IPS-18a (cell line): ENCODE data around the gene EBF4.
A peak's percentile ranks its signal among the peaks of the same experiment; 100 is the strongest.

Source experiments
- H3K27ac ChIP-seq: one replicate; pipeline ENCODE4 v1.5.1; 2013; ENCODE audit warnings: low read length
- H3K27me3 ChIP-seq: one replicate; pipeline ENCODE4 v1.6.1; 2013; ENCODE audit warnings: mild to moderate bottlenecking, low read length; ENCODE audit not compliant: control insufficient read depth, insufficient read depth
- H3K36me3 ChIP-seq: one replicate; pipeline ENCODE4 v1.6.1; 2013; ENCODE audit warnings: low read depth, low read length; ENCODE audit not compliant: control insufficient read depth
- H3K4me1 ChIP-seq: one replicate; pipeline ENCODE4 v1.6.1; 2013; ENCODE audit warnings: low read depth, low read length; ENCODE audit not compliant: control insufficient read depth
- H3K4me3 ChIP-seq: one replicate; pipeline ENCODE4 v1.5.1; 2013; ENCODE audit warnings: low read length
- H3K9ac ChIP-seq: one replicate; pipeline ENCODE4 v1.6.1; 2013; ENCODE audit warnings: mild to moderate bottlenecking, low read length, moderate library complexity
- H3K9me3 ChIP-seq: one replicate; pipeline ENCODE4 v1.6.1; 2013; ENCODE audit warnings: low read depth, low read length; ENCODE audit not compliant: control insufficient read depth

Gene EBF4

GRCh38 chr20:2692036-2692885 lies at the start of gene EBF4:
Gene EBF4 (plus strand): TSS chr20:2692780. CDS start chr20:2693646, 866 bp downstream.
- Histone ChIP-seq H3K27ac (no peak within 1 kb of the TSS), H3K4me1 (peaks cover 9% of the 10 kb centered on the region), H3K9ac (no peak within 1 kb of the TSS), H3K27me3 (peaks cover 89% of the 10 kb centered on the region), H3K4me3 (peak within 1 kb of the TSS; percentile 40), H3K9me3 (no peaks in the 10 kb centered on the region), H3K36me3 (no peaks in the 10 kb centered on the region)

- Histone ChIP-seq H3K36me3 (no peaks in the 10 kb centered on the region), H3K4me1 (no peaks in the 10 kb centered on the region), H3K27me3 (no peaks in the 10 kb centered on the region), H3K9ac (no peak overlapping the region), H3K4me3 (no peak overlapping the region), H3K9me3 (no peaks in the 10 kb centered on the region), H3K27ac (no peak overlapping the region)
Observed at GRCh38 chr20:2643708-2644107, 48.9 kb upstream of the EBF4 start.

GRCh38 chr20:2651772-2652723 lies 40.5 kb upstream of the EBF4 start, which contains the start of gene NOP56:
Gene NOP56 (plus strand): TSS chr20:2652632. CDS start chr20:2652661, 29 bp downstream.
- peak within 1 kb of the TSS; percentile 94 for H3K9ac ChIP-seq
- H3K36me3 ChIP-seq, result peaks cover 40% of the 10 kb centered on the region
- no peaks in the 10 kb centered on the region for H3K9me3 ChIP-seq
- peak within 1 kb of the TSS; percentile 98 for H3K4me3 ChIP-seq
- H3K27ac ChIP-seq, result peak within 1 kb of the TSS; percentile 88
- H3K4me1 ChIP-seq, result peaks cover 7% of the 10 kb centered on the region
- no peaks in the 10 kb centered on the region for H3K27me3 ChIP-seq

GRCh38 chr20:2652724-2653555 lies 39.6 kb upstream of the EBF4 start:
- Histone ChIP-seq H3K9me3 (no peaks in the 10 kb centered on the region), H3K4me3 (peak overlapping the region; percentile 98), H3K9ac (peak overlapping the region; percentile 94), H3K27me3 (no peaks in the 10 kb centered on the region), H3K27ac (peak overlapping the region; percentile 5), H3K4me1 (peaks cover 7% of the 10 kb centered on the region), H3K36me3 (peaks cover 49% of the 10 kb centered on the region)

GRCh38 chr20:2653556-2654383 lies 38.8 kb upstream of the EBF4 start:
- peak overlapping the region; percentile 98 for H3K4me3 ChIP-seq
- peak overlapping the region; percentile 94 for H3K9ac ChIP-seq
- no peaks in the 10 kb centered on the region for H3K27me3 ChIP-seq
- H3K36me3 ChIP-seq, result peaks cover 57% of the 10 kb centered on the region
- no peak overlapping the region for H3K27ac ChIP-seq
- peaks cover 7% of the 10 kb centered on the region for H3K4me1 ChIP-seq
- no peaks in the 10 kb centered on the region for H3K9me3 ChIP-seq

- H3K9me3 ChIP-seq, result no peaks in the 10 kb centered on the region
- H3K4me3 ChIP-seq, result peak overlapping the region; percentile 98
- no peaks in the 10 kb centered on the region for H3K27me3 ChIP-seq
- peaks cover 7% of the 10 kb centered on the region for H3K4me1 ChIP-seq
- H3K36me3 ChIP-seq, result peaks cover 61% of the 10 kb centered on the region
- no peak overlapping the region for H3K9ac ChIP-seq
- H3K27ac ChIP-seq, result no peak overlapping the region
Observed at GRCh38 chr20:2654384-2654822, 38.2 kb upstream of the EBF4 start.

GRCh38 chr20:2654831-2655230 lies 37.7 kb upstream of the EBF4 start:
- H3K9ac ChIP-seq, result no peak overlapping the region
- H3K27me3 ChIP-seq, result no peaks in the 10 kb centered on the region
- peak overlapping the region; percentile 98 for H3K4me3 ChIP-seq
- H3K9me3 ChIP-seq, result no peaks in the 10 kb centered on the region
- no peak overlapping the region for H3K27ac ChIP-seq
- H3K4me1 ChIP-seq, result peaks cover 7% of the 10 kb centered on the region
- H3K36me3 ChIP-seq, result peaks cover 65% of the 10 kb centered on the region

- Histone ChIP-seq H3K27ac (no peak overlapping the region), H3K9me3 (no peaks in the 10 kb centered on the region), H3K9ac (no peak overlapping the region), H3K4me3 (no peak overlapping the region), H3K36me3 (peaks cover 72% of the 10 kb centered on the region), H3K27me3 (no peaks in the 10 kb centered on the region), H3K4me1 (peaks cover 7% of the 10 kb centered on the region)
Observed at GRCh38 chr20:2655331-2656116, 37.1 kb upstream of the EBF4 start.

GRCh38 chr20:2656471-2657117 lies 36.0 kb upstream of the EBF4 start:
- Histone ChIP-seq H3K4me1 (peaks cover 7% of the 10 kb centered on the region), H3K9ac (no peak overlapping the region), H3K27me3 (no peaks in the 10 kb centered on the region), H3K27ac (no peak overlapping the region), H3K4me3 (no peak overlapping the region), H3K36me3 (peaks cover 81% of the 10 kb centered on the region), H3K9me3 (no peaks in the 10 kb centered on the region)
